HepG2 (cell line): ENCODE data around the gene CHADL. TPM values are rescaled to one million over a fixed set of nuclear protein-coding genes. Genes with fewer than 3 reads are reported as not detected.
A peak's percentile ranks its signal among the peaks of the same experiment; 100 is the strongest.

Experiments used
- AGO2 ChIP-seq: fragments of 200-400 bp; formaldehyde crosslinking; optimal IDR thresholded peaks from 2 replicates; pipeline ENCODE3; 2017; ENCODE audit warnings: mild to moderate bottlenecking, low read depth, low read length, moderate library complexity
- DPF2 ChIP-seq: sonication (generic); formaldehyde crosslinking; IDR thresholded peaks from 2 replicates; pipeline ENCODE4 v1.4.0; 2020; ENCODE audit warnings: mild to moderate bottlenecking, low read depth, missing genetic modification reagents, borderline replicate concordance
- ELF4 ChIP-seq: sonication (generic); formaldehyde crosslinking; IDR thresholded peaks from 2 replicates; pipeline ENCODE4 v1.5.0; 2020; ENCODE audit warnings: missing genetic modification reagents, mild to moderate bottlenecking, moderate library complexity, borderline replicate concordance
- ETV5 ChIP-seq: IDR thresholded peaks from 2 replicates; pipeline ENCODE4 v1.6.1; 2018; ENCODE audit warnings: missing biosample characterization, missing genetic modification reagents, inconsistent platforms, borderline replicate concordance
- FOXJ3 ChIP-seq: sonication (generic); formaldehyde crosslinking; IDR thresholded peaks from 2 replicates; pipeline ENCODE4 v1.4.0; 2020; ENCODE audit warnings: missing genetic modification reagents, mild to moderate bottlenecking, borderline replicate concordance
- HOXA5 ChIP-seq: sonication (generic); formaldehyde crosslinking; IDR thresholded peaks from 2 replicates; pipeline ENCODE4 v1.4.0; 2020; ENCODE audit warnings: missing genetic modification reagents
- ISL2 ChIP-seq: sonication (generic); formaldehyde crosslinking; IDR thresholded peaks from 2 replicates; pipeline ENCODE4 v1.5.0; 2020; ENCODE audit warnings: missing genetic modification reagents
- JUNB ChIP-seq: sonication (generic); formaldehyde crosslinking; IDR thresholded peaks from 2 replicates; pipeline ENCODE4 v1.8.0; 2022; ENCODE audit warnings: missing genetic modification reagents, mild to moderate bottlenecking, borderline replicate concordance
- KLF6 ChIP-seq: IDR thresholded peaks from 2 replicates; pipeline ENCODE4 v1.8.0; 2016; ENCODE audit warnings: missing biosample characterization, missing genetic modification reagents
- NFE2L1 ChIP-seq: sonication (generic); formaldehyde crosslinking; IDR thresholded peaks from 2 replicates; pipeline ENCODE4 v1.4.0; 2020; ENCODE audit warnings: missing genetic modification reagents, mild to moderate bottlenecking, borderline replicate concordance
- PHF20 ChIP-seq: sonication (generic); formaldehyde crosslinking; IDR thresholded peaks from 2 replicates; pipeline ENCODE4 v1.5.0; 2020; ENCODE audit warnings: mild to moderate bottlenecking, missing genetic modification reagents
- RBFOX2 ChIP-seq: fragments of 200-400 bp; formaldehyde crosslinking; IDR thresholded peaks from 2 replicates; pipeline ENCODE4 v1.6.1; 2017; ENCODE audit warnings: low read depth, mild to moderate bottlenecking, low read length
- REPIN1 ChIP-seq: sonication (generic); formaldehyde crosslinking; IDR thresholded peaks from 2 replicates; pipeline ENCODE4 v1.8.0; 2022; ENCODE audit warnings: missing genetic modification reagents, low read depth, mild to moderate bottlenecking, borderline replicate concordance
- SMAD9 ChIP-seq: sonication (generic); formaldehyde crosslinking; IDR thresholded peaks from 2 replicates; pipeline ENCODE4 v1.5.1; 2020; ENCODE audit warnings: mild to moderate bottlenecking, missing genetic modification reagents
- TBX2 ChIP-seq: sonication (generic); formaldehyde crosslinking; IDR thresholded peaks from 2 replicates; pipeline ENCODE4 v1.5.0; 2020; ENCODE audit warnings: missing genetic modification reagents, mild to moderate bottlenecking, borderline replicate concordance
- ZFP36L1 ChIP-seq: sonication (generic); formaldehyde crosslinking; IDR thresholded peaks from 2 replicates; pipeline ENCODE4 v1.8.0; 2022; ENCODE audit warnings: mild to moderate bottlenecking, missing genetic modification reagents, moderate library complexity
- ZFP36L2 ChIP-seq: sonication (generic); formaldehyde crosslinking; IDR thresholded peaks from 2 replicates; pipeline ENCODE4 v1.4.0; 2020; ENCODE audit warnings: missing genetic modification reagents
- ZNF224 ChIP-seq: sonication (generic); formaldehyde crosslinking; IDR thresholded peaks from 2 replicates; pipeline ENCODE4 v1.5.0; 2020; ENCODE audit warnings: mild to moderate bottlenecking, missing genetic modification reagents
- ZNF432 ChIP-seq: sonication (generic); formaldehyde crosslinking; IDR thresholded peaks from 2 replicates; pipeline ENCODE4 v1.5.0; 2020; ENCODE audit warnings: missing genetic modification reagents, mild to moderate bottlenecking, borderline replicate concordance
- ZNF510 ChIP-seq: sonication (generic); formaldehyde crosslinking; IDR thresholded peaks from 2 replicates; pipeline ENCODE4 v1.4.0; 2020; ENCODE audit warnings: low read depth, mild to moderate bottlenecking, missing genetic modification reagents
- ZNF619 ChIP-seq: sonication (generic); formaldehyde crosslinking; IDR thresholded peaks from 2 replicates; pipeline ENCODE4 v1.4.0; 2020; ENCODE audit warnings: mild to moderate bottlenecking, missing genetic modification reagents
- ZNF660 ChIP-seq: sonication (generic); formaldehyde crosslinking; IDR thresholded peaks from 2 replicates; pipeline ENCODE4 v1.5.1; 2020; ENCODE audit warnings: mild to moderate bottlenecking, low read depth, missing genetic modification reagents, borderline replicate concordance
- ZNF883 ChIP-seq: sonication (generic); formaldehyde crosslinking; IDR thresholded peaks from 2 replicates; pipeline ENCODE4 v1.5.1; 2020; ENCODE audit warnings: mild to moderate bottlenecking, missing genetic modification reagents; ENCODE audit errors: not compliant biosample characterization
- polyA plus RNA-seq, 8 experiments: library from polyadenylated mRNA; depleted of rRNA in 3 of 8; stranded (reverse) in 7 of 8; unstranded in 1 of 8; fragments of >200 nt; fragmentation: Illumina TruSeq in 4 of 8; extraction: Trizol in 4 of 8; gene quantifications; 2 replicates each; pipeline versions ENCODE4 v1.2.1 to v1.2.3, GENCODE V29; 2011 to 2016; ENCODE audit warnings: low read depth in 4 of 8, missing spikeins in 1 of 8, mixed read lengths in 1 of 8; ENCODE audit not compliant: insufficient read depth in 1 of 8
- total RNA-seq, 5 experiments: library from RNA; depleted of rRNA; stranded (reverse); fragments of >200 nt; fragmentation: Illumina TruSeq; extraction: Trizol; gene quantifications; 2 replicates each; pipeline ENCODE4 v1.2.3, GENCODE V29; 2016; ENCODE audit warnings: low read depth in 1 of 5
- TF ChIP-seq, protein P1 (sequence below): sonication (generic); formaldehyde crosslinking; IDR thresholded peaks from 2 replicates; pipeline ENCODE4 v1.4.0; 2020; ENCODE audit warnings: missing genetic modification reagents

The CHADL gene
- total and polyA plus RNA-seq, 2 of the 13 experiments (the other 11 are each of a cell fraction or from before 2014, with no cell fraction given), result 2.8 to 8.1 TPM

DNA sequence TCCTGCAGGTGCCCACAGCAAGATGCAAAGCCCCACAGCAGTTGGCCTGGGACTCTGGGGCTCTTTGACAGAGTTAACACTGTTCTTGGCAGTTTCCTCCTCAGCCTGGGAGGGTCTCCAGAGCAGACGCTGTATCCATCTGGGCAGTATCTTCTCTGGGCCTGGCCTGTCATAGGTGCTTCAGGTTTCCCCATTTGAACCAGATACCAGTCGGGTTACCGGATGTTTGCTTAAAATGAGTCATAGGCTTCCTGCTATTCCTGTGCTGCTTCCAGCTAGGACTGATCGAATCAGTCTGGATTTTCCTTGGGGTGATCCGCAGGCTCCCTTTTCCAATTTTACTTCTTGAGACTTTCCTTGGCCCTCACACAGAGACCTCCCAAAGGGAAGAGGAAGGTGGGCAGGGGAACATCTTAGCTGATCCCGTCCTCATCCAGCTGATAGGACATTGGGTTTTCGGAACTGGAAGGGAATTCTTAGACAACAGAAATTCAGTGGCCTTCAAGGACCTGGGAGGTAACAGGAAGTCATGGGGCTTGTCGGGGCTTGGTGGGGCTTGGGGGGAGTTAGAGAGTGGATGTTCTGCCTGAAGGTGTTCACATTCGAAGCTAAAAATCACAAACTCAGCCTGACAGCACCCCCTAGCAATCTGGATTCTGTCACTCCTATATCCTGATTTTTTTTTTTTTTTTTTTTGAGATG, 47.7 kb upstream of the CHADL start (continued):
- no peak; the same call in 1 of the 2 replicates for TF ChIP-seq ISL2 (CRISPR knock-in tag)
- no peak for TF ChIP-seq NFE2L1 (CRISPR knock-in tag)
- TF ChIP-seq, protein P1, sequence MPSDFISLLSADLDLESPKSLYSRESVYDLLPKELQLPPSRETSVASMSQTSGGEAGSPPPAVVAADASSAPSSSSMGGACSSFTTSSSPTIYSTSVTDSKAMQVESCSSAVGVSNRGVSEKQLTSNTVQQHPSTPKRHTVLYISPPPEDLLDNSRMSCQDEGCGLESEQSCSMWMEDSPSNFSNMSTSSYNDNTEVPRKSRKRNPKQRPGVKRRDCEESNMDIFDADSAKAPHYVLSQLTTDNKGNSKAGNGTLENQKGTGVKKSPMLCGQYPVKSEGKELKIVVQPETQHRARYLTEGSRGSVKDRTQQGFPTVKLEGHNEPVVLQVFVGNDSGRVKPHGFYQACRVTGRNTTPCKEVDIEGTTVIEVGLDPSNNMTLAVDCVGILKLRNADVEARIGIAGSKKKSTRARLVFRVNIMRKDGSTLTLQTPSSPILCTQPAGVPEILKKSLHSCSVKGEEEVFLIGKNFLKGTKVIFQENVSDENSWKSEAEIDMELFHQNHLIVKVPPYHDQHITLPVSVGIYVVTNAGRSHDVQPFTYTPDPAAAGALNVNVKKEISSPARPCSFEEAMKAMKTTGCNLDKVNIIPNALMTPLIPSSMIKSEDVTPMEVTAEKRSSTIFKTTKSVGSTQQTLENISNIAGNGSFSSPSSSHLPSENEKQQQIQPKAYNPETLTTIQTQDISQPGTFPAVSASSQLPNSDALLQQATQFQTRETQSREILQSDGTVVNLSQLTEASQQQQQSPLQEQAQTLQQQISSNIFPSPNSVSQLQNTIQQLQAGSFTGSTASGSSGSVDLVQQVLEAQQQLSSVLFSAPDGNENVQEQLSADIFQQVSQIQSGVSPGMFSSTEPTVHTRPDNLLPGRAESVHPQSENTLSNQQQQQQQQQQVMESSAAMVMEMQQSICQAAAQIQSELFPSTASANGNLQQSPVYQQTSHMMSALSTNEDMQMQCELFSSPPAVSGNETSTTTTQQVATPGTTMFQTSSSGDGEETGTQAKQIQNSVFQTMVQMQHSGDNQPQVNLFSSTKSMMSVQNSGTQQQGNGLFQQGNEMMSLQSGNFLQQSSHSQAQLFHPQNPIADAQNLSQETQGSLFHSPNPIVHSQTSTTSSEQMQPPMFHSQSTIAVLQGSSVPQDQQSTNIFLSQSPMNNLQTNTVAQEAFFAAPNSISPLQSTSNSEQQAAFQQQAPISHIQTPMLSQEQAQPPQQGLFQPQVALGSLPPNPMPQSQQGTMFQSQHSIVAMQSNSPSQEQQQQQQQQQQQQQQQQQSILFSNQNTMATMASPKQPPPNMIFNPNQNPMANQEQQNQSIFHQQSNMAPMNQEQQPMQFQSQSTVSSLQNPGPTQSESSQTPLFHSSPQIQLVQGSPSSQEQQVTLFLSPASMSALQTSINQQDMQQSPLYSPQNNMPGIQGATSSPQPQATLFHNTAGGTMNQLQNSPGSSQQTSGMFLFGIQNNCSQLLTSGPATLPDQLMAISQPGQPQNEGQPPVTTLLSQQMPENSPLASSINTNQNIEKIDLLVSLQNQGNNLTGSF (CRISPR knock-in tag), result no peak
- TF ChIP-seq RBFOX2, result peak; percentile 48; the same call in 1 of the 2 replicates
- TF ChIP-seq ZNF432, result no peak
- TF ChIP-seq ETV5 (CRISPR knock-in tag), result peak; percentile 99
- no peak for TF ChIP-seq ZNF619 (CRISPR knock-in tag)
- TF ChIP-seq JUNB, result peak; percentile 92
- no peak for TF ChIP-seq AGO2
- TF ChIP-seq DPF2 (CRISPR knock-in tag), result peak; percentile 57; the same call in 1 of the 2 replicates
- TF ChIP-seq ZFP36L1 (CRISPR knock-in tag), result no peak
- TF ChIP-seq KLF6 (CRISPR knock-in tag), result no peak
- no peak for TF ChIP-seq FOXJ3
- no peak; the same call in 1 of the 2 replicates for TF ChIP-seq TBX2 (CRISPR knock-in tag)
- 0 out of 2 replicates have a peak, but pooled peaks have one; percentile 71 for TF ChIP-seq SMAD9 (CRISPR knock-in tag)
- no peak for TF ChIP-seq ZNF510
- TF ChIP-seq ZFP36L2, result no peak
- no peak for TF ChIP-seq PHF20 (CRISPR knock-in tag)
- TF ChIP-seq REPIN1 (CRISPR knock-in tag), result no peak
- 0 out of 2 replicates have a peak, but pooled peaks have one; percentile 37 for TF ChIP-seq HOXA5 (CRISPR knock-in tag)
- no peak for TF ChIP-seq ELF4 (CRISPR knock-in tag)
- TF ChIP-seq ZNF224, result no peak
- no peak for TF ChIP-seq ZNF883
- no peak for TF ChIP-seq ZNF660 (CRISPR knock-in tag)
